ENCODE results near the gene ZNF468. TPM values are rescaled to one million over a fixed set of nuclear protein-coding genes. Genes with fewer than 3 reads are reported as not detected.
"Not testable (repeated sequence)": the region's sequence is repeated elsewhere in the genome, so short reads cannot be mapped to it uniquely, and the experiment has no call there.

Gene ZNF468
- total RNA-seq, 2 donors from 2014 or later: 7.1 to 13.8 TPM

DNA sequence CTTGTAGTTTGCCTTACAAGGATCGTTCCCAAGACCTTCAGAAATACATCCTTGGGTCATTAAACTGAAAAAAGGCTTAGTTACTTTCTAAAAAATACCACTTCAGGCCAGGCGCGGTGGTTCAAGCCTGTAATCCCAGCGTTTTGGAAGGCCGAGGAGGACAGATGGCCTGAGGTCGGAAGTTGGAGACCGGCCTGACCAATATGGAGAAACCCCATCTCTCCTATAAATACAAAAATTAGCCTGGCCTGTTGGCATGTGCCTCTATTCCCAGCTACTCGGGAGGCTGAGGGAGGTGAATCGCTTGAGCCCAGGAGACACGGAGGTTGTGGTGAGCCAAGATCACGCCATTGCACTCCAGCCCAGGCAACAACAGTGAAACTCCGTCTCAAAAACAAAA lies 33.7 kb downstream of the ZNF468 start:
- Histone ChIP-seq H3K9me3 (no peaks in the 10 kb centered on the region), H3K4me3 (no peak overlapping the region), H3K36me3 (no peaks in the 10 kb centered on the region), H3K4me1 (no peaks in the 10 kb centered on the region), H3K27me3 (no peaks in the 10 kb centered on the region), H3K27ac (no peak overlapping the region)
- no peak for DNase-seq (ENCODE audit: low spot score)
- TF ChIP-seq, protein P1, sequence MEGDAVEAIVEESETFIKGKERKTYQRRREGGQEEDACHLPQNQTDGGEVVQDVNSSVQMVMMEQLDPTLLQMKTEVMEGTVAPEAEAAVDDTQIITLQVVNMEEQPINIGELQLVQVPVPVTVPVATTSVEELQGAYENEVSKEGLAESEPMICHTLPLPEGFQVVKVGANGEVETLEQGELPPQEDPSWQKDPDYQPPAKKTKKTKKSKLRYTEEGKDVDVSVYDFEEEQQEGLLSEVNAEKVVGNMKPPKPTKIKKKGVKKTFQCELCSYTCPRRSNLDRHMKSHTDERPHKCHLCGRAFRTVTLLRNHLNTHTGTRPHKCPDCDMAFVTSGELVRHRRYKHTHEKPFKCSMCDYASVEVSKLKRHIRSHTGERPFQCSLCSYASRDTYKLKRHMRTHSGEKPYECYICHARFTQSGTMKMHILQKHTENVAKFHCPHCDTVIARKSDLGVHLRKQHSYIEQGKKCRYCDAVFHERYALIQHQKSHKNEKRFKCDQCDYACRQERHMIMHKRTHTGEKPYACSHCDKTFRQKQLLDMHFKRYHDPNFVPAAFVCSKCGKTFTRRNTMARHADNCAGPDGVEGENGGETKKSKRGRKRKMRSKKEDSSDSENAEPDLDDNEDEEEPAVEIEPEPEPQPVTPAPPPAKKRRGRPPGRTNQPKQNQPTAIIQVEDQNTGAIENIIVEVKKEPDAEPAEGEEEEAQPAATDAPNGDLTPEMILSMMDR (IDR thresholded peaks at IDR 0.05): no peak

DNA sequence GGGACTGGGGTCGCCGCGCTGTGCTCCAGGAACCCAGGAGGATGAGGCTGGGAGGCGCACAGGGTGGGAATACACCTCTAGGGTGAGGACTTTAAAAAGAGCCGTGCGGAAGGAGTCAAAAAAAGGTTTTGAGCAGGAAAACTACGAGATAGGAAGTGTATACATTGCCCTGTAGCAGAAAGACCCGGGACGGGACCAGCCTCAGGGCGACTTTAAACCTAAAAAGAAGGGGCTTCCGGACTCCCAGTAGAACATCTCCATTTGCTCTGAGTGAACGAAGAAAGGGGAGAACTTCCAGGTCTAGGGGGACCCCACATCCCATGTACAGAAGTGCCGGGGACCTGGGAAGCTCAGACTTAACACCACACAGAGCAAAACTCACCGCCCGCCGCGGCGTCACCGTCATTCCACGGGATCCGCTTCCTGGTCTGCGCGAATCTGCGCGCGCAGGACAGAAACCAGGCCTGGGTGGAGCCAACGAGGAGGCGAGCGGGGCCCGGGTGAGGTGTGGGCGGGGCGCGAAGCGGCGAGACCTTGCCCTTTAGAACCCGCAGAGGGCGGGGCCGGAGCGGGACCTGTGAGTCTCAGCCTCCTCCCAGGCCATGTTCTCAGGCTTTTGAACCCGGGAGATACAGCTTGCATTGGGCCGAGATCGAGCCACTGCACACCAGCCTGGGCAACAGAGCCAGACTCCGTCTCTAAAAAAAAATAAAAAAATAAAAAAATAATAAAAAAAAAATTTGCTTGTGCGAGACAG lies 36.0 kb downstream of the ZNF468 start, which contains the start of gene ZNF28:
TSS of gene ZNF28 (minus strand) at position 430 of the 757 bp plus-strand sequence. CDS start 3,675 bp downstream, outside the sequence.
- H3K27me3 ChIP-seq, H3K4me1 ChIP-seq, H3K9me3 ChIP-seq, H3K36me3 ChIP-seq: not testable (repeated sequence)
- peak within 1 kb of the TSS; percentile 65 to 70 for H3K4me3 ChIP-seq
- DNase-seq (ENCODE audit: low spot score): peak; percentile 75
- H3K27ac ChIP-seq: peak within 1 kb of the TSS; percentile 57 to 64

DNA sequence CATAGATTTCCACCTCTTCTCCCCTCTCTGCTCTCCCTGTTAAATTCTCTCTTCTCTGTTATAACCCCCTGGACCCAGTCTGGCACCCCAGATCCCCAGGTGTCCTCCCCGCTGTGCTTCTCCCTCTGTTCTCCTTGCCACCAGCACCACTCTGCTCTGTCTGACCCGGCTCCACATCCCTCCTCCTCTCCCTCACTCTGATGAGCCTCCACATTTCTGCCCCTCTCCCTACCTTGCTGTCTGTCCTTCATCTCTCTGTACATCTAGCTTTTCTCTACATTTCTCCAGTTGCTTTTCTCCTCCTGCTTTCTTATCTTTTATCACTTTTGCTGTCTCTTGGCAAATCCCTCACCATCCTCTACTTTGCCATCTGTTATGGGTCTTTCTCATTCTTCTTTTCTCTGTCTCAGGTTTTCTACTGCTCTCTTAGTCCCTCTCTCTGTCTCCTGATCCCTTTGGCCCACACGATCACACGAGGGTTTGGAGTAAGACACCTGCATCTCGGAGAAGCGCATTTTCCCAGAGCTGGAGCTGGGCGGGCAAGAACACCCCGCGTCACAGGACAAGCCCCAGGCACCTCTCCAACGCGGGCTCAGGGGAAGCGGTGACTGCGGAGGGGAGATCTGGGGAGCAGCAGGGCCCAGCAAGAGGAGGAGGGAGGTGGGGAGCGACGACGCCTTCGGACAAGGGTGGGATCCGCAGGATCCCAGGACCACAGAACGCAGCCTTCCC lies 36.8 kb downstream of the ZNF468 start:
- not testable (repeated sequence) for DNase-seq (ENCODE audit: low spot score); H3K9me3 ChIP-seq; H3K4me1 ChIP-seq; H3K36me3 ChIP-seq; H3K27me3 ChIP-seq
- peak overlapping the region; percentile 57 to 64 for H3K27ac ChIP-seq
- H3K4me3 ChIP-seq: peak overlapping the region; percentile 65 to 70

- Histone ChIP-seq H3K4me1 (no peaks in the 10 kb centered on the region), H3K4me3 (no peak overlapping the region), H3K27ac (no peak overlapping the region), H3K27me3 (no peaks in the 10 kb centered on the region), H3K36me3 (peaks cover 25% of the 10 kb centered on the region), H3K9me3 (no peaks in the 10 kb centered on the region)
- DNase-seq (ENCODE audit: low spot score): no peak
- TF ChIP-seq, protein P1 (IDR thresholded peaks at IDR 0.05): no peak
Measured at GRCh38 chr19:52809801-52810200, 47.6 kb downstream of the ZNF468 start.

DNA sequence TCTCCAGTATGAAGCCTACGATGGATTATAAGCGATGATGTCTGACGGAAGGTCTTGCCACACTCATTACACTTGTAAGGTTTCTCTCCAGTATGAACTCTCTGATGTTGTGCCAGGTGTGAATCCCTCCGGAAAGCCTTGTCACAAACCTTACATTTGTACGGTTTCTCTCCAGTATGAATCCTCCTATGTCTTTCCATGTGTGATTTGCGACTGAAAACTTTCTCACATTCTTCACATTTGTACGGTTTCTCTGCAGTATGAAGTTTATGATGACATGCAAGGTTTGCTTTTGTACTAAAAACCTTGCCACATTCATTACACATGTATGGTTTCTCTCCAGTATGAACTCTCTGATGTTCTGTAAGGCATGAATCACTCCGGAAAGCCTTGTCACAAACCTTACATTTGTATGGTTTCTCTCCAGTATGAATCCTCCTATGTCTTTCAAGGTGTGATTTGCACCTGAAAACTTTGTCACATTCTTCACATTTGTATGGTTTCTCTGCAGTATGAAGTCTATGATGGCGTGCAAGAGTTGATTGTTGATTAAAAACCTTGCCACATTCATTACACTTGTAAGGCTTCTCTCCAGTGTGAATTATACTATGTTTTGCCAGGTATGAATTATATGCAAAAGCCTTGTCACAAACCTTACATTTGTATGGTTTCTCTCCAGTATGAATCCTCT lies 57.3 kb downstream of the ZNF468 start:
- not testable (repeated sequence) for H3K4me1 ChIP-seq; DNase-seq (ENCODE audit: low spot score); H3K27me3 ChIP-seq; H3K4me3 ChIP-seq; H3K27ac ChIP-seq
- H3K9me3 ChIP-seq: peaks cover 25 to 72% of the 10 kb centered on the region in 2 donors
- peaks cover 54% of the 10 kb centered on the region for H3K36me3 ChIP-seq

DNA sequence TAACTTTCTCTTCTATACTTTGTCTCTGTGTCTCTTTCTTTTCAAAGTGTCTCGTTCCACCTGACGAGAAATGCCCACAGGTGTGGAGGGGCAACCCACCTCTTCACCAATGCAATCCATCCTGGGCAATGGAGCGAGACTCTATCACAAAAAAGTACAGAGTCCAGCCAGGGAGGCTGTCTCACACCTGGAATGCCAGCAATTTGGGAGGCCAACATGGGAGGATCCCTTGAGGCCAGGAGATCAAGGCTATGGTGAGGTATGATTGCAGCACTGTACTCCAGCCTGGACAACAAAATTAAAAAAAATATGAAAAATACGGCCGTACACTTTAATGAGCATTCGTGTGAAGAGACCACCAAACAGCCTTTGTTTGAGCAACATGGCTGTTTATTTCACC lies 68.0 kb downstream of the ZNF468 start:
- Histone ChIP-seq H3K27me3 (no peaks in the 10 kb centered on the region), H3K4me3 (no peak overlapping the region), H3K27ac (no peak overlapping the region), H3K9me3 (no peaks in the 10 kb centered on the region), H3K4me1 (peaks cover 0 to 9% of the 10 kb centered on the region in 2 donors), H3K36me3 (no peaks in the 10 kb centered on the region)
- no peak for DNase-seq (ENCODE audit: low spot score)
- TF ChIP-seq, protein P1 (IDR thresholded peaks at IDR 0.05): no peak

Other genes with a start within 250 kb of the ZNF468 start
- gene ZNF83, start 219.3 kb downstream of the ZNF468 start, total RNA-seq: 10 to 100 TPM; 16.6 to 24.4 TPM
- 1 to 10 TPM; 4.0 to 6.6 TPM for gene ZNF611, start 122.6 kb downstream of the ZNF468 start, total RNA-seq
- 1 to 10 TPM; 1.3 to 2.4 TPM for gene ZNF600, start 70.8 kb downstream of the ZNF468 start, total RNA-seq
- 1 to 10 TPM; 4.4 to 8.1 TPM for gene ZNF28, start 36.0 kb downstream of the ZNF468 start, total RNA-seq
- 1 to 10 TPM; 5.3 to 9.3 TPM for gene ZNF320, start 40.0 kb upstream of the ZNF468 start, total RNA-seq
- 1 to 10 TPM in 1 of 2 donors, under 1 TPM in 1; 0.74 to 1.3 TPM for gene ZNF888, start 65.8 kb upstream of the ZNF468 start, total RNA-seq
- gene ZNF816, start 105.3 kb upstream of the ZNF468 start, total RNA-seq: 1 to 10 TPM; 3.9 to 5.5 TPM
- gene ERVV-1, start 156.3 kb upstream of the ZNF468 start, total RNA-seq: not detected
- not detected for gene ERVV-2, start 187.1 kb upstream of the ZNF468 start, total RNA-seq
- gene ZNF160, start 245.8 kb upstream of the ZNF468 start, total RNA-seq: 10 to 100 TPM; 16.6 to 19.2 TPM

All from right atrium auricular region (tissue), 2 donors.